Measurements from ENCODE around the gene NUTM2G.
"Not testable (repeated sequence)": the region's sequence is repeated elsewhere in the genome, so short reads cannot be mapped to it uniquely, and the experiment has no call there.

The NUTM2G gene

DNA sequence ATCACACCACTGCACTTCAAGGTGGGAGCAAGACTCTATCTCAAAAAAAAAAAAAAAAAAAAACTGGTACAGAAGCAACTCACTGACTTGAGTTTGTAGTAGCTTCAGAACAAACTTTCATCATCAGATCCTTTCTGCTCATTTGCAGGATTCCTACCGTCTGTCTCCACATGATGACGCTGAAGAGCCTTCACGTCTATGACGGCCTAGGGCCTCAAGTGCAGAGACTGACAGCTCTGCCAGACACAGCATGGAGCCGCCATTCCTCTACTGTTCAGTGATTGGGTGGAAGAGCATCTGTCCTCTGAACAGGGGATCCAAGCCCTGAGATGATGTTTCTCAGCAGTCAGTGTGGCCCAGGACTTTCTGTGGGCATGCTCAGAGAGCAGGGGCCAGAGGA, 3.1 kb upstream of the NUTM2G start:
- DNase-seq (ENCODE audit: extremely low read depth, low read depth) = not testable (repeated sequence)

DNA sequence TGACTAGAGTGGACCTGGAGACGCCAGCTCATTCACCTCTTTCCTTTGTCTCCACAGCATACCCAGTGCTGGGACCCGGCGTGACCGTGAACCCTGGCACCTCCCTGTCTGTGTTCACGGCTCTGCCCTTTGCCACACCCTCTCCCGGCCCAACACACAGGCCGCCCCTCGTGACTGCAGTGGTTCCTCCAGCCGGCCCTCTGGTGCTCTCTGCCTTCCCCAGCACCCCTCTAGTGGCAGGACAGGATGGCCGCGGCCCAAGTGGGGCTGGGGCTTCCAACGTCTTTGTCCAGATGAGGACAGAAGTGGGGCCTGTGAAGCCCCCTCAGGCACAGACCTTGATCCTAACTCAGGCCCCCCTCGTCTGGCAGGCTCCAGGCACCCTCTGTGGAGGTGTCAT, 3.0 kb downstream of the NUTM2G start:
- DNase-seq (ENCODE audit: extremely low read depth, low read depth) = not testable (repeated sequence)

DNA sequence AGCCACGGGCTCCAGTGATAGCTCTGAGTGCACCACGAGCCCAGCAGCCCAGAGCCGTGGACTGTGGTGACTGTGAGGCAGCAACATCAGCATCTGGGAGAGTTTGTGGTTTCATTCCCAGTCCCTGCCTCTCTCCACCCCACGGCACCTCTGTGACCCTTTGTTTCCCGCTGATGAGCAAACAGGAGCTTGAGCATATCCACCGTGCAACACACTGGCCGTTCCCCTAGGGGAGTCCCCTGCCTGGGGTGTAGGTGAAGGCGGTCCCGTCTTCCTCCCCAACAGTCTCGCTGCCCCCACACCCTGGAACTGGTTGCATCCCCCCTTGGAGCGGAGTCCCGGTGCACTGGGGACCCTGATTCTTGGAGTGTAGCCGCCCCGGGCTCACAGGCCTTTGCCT, 5.5 kb downstream of the NUTM2G start:
- not testable (repeated sequence) for DNase-seq (ENCODE audit: extremely low read depth, low read depth)

DNA sequence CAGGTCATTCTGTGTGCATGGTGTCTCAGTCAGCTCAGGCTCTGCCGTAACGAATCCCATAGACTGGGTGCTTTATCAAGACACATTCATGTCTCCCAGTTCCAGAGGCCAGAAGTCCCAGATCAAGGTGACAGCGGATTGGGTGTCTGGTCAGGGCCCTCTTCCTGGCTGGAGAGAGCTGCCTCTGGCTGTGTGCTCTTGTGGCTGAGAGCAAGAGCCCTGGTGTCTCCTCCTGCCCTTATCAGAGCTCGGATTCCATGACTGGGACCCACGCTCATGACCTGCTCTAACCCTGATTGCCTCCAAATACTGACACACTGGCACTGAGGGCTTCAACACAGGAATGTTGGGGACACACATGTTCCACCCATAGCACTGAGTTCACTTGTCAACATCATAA, 6.1 kb downstream of the NUTM2G start:
- not testable (repeated sequence) for DNase-seq (ENCODE audit: extremely low read depth, low read depth)

DNA sequence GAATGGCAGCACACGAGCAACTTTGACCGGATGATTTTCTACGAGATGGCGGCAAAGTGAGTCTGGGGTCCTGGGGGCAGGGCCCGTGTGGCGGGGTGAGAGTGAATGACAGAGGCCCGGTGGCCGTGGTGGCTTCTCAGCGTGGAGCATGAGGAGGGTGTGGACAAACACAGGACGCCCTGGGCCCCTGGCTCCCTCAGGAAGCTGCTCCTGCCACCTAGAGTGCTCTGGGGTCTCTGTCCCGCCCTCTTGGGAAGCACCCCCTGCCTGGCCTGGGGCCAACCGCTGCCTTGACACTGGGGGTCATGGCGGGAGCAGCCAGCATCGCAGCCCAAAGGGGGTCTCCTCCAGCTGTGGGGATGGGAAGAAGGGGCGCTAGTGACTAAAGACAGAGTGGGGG, 6.8 kb downstream of the NUTM2G start:
- DNase-seq (ENCODE audit: extremely low read depth, low read depth) = not testable (repeated sequence)

DNA sequence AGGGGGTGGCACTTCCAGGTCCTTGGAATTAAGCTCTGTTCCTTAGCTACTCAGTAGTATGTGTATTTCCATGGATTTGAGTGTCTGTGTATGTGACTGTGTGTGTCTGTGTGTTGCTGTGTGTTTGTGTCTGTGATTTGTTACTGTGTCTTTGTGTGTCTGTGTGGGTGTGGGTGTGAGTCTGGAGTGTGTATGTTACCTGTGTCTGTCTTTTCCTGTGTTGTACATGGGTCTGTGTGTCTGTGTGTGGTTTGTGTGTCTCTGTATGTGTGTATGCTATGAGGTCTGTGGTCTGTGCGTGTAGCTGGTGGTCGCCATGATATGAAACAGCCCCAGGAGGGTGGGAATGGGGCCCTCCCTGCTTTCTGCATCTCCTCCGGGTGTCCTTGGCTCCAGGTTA, 8.8 kb downstream of the NUTM2G start:
- not testable (repeated sequence) for DNase-seq (ENCODE audit: extremely low read depth, low read depth)

DNA sequence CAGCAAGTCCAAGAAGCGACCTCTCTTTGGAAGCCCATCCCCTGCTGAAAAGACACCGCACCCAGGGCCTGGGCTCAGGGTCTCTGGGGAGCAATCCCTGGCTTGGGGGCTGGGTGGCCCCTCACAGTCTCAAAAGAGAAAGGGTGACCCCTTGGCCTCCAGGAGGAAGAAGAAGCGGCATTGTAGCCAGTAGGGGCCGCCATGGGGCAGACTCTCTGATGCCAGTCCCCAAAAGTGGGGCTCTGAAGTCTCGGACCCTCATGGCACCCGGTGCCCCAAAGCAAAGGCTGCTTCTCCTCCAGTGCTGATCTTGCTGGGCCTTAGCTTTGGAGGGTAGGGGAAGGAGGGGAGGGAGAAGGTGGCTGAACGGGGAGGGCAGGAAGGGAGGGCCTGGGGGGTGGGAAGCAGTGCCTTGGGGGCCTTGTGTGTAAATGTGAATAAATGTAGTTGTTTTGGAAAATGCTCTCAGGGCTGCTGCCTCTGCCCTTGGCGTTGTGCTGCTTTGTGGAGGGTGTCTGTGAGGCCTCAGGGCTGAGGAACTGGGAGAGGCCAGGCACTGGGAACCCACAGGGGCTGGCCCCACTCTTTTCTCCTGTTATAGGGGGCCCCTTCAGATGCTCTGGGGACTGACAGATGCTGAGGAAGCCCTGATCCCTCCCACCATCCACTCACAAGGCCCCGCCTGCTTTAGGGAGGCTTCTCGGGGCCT, 10.5 kb downstream of the NUTM2G start:
- not testable (repeated sequence) for DNase-seq (ENCODE audit: extremely low read depth, low read depth)

DNA sequence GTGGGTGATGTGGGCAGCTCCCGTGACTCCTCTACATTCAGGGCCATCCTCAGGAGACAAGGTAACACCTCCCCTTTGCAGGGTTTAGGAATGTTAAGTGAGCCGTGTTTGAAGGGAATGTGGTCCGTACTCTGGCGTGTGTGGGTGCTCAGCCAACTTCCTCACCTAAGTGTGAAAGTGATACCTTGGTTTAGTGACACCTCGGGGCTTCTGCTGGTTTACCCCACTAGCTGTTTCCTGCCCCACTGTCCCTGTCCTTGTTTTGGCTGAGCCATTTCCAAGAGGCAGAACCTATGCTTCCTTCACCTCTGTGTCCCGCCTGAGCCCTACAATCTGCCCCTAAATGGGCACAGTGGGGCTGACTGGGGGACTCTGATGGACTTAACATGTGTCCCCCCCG, 12.3 kb downstream of the NUTM2G start:
- not testable (repeated sequence) for DNase-seq (ENCODE audit: extremely low read depth, low read depth)

DNA sequence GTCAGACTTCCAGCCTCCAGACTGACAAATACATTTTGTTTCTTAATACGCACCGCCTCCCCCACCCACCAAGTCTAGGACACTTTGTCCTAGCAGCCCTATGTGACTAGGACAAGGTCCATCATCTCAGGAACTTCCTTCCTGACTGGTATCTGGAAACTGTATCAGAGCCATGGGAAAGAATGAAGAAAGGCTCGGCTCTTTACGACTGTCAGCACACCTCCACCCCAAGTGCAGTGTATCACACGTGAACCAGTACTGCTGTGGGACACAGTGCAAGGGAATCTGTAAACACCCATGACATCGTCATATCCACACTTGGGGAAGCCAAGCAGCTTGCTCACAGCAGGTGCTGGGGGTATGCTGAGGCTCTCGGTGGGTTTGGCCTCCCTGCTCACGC, 13.0 kb downstream of the NUTM2G start:
- DNase-seq (ENCODE audit: extremely low read depth, low read depth) = not testable (repeated sequence)

DNA sequence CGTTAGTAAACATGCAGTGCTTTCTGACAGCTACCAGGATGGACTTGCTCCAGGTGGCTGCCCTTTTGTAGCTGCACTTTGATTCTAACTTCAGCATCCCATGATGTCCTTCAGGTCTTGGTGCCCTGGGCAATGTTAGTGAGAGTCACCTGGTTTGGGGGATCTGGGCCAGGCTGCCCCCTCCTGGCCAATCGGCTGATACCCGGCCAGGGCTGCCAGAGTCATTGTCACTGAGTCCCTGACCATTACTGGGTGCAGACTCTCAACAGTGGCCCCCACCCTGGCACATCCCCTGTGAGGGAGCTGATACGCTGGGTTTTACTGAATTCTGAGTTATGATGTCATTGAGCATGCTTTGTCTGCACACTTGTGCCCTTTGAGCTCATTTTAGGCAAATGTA, 13.5 kb downstream of the NUTM2G start:
- not testable (repeated sequence) for DNase-seq (ENCODE audit: extremely low read depth, low read depth)

DNA sequence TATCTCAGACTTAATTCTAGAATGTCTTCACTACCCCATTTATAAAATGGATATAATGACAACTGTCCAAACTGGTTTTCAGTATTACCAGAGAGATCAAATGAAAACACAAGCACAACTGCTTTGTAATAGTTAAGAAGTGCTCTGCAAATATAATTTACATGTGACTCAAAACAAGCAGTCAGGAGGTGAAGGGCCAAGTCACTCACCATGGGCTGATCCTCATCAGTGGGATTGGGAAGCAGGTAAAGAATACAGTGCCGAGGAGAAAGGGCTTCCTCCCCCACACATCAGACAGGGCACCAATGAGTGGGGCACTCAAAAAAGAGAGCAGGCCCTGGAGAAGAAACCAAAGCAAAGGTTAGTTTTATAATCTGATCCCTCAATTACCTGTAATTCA, 20.7 kb downstream of the NUTM2G start:
- DNase-seq (ENCODE audit: extremely low read depth, low read depth) = not testable (repeated sequence)

DNA sequence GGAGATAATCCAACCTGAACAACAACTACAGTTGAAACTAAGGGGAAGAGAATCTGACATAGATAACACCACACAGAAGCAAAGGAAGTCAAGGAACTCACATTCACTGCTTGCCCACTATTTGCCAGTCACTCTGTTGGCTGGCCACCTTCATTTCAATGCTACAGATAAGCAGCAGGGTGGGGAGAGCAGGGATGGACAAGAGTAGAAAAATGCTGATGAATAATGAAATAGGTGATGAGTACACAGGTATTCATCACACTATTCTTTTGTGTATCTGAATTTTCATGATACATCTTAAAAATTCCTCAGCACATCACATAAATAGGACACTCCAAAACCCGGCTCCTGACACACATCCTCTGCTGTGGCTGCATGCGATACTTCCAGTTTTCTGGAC, 21.9 kb downstream of the NUTM2G start:
- DNase-seq (ENCODE audit: extremely low read depth, low read depth) = not testable (repeated sequence)

DNA sequence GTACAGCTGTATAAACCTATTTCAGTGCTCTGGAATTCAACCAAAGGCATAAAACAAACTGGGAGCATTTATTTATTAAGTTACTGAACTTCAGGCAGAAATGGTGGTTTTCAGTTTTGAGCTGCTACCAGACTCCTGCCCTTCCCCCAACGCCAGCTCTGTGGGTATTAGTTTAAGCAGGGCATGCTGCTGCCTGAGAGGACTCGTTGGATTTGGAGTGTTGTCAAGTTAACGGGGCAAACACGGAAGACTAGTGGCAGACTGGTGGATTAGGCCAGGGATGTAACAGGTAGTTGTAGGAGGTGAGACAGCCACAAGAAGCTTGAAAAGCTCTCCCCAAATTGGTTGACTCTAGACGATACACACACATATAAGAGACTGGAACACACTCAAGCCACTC, 38.9 kb downstream of the NUTM2G start:
- not testable (repeated sequence) for DNase-seq (ENCODE audit: extremely low read depth, low read depth)

DNA sequence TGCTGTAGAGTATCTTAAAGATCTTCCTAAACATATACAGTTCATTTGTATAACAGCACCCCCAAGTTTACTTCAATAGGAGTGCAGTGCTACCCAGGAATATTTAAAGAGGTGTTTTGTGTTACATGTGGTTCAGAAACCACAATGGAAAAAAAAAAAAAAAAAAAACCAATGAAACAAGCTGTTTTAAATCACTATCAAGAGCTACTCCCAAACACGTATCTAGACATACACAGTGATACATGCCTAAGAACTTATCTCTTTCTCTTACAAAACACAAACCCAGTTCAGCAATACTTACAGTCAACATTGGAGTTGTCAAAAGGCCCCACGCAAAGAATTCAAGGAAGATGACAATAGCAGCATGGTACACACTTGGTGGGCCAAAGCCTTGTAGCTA, 43.9 kb downstream of the NUTM2G start:
- DNase-seq (ENCODE audit: extremely low read depth, low read depth) = not testable (repeated sequence)

DNA sequence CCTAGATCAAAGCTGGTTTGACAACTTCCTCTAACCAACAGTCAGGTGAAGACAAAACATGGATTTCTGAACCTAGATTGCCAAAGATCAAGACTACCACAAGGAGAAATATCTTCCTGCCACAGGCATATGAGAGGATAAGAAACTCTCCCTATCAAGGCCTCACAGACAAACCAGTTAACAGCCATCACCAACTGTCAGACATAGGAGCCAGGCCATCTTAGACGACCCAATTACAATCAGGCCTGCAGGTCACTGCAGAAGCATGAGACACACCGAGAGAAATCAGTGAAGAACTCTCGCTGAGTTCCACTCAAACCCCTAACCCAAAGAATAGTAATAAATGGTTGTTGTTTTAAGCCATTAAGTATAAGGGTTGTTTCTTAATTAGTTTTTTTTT, 45.4 kb downstream of the NUTM2G start:
- not testable (repeated sequence) for DNase-seq (ENCODE audit: extremely low read depth, low read depth)

DNA sequence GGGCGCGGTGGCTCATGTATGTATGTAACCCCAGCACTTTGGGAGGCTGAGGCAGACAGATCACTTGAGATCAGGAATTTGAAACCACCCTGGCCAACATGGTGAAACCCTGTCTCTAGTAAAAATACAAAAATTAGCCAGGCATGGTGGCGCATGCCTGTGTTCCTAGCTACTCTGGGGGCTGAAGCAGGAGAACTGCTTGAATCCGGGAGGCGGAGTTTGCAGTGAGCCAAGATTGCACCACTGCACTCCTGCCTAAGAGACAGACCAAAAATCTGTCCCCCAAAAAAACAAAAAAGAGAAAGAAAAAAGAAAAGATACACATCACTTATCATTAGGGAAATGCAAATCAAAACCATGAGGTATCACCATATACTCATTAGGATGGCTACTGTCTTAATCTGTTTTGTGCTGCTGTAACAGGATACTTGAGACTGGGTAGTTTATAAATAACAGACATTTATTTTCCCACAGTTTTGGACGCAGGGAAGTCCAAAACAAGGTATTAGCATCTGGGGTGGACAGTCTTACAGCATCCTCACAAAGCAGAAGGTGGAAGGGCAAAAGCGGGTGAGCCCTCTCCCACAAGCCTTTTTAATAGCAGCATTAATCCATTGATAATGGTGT, 55.0 kb downstream of the NUTM2G start:
- DNase-seq (ENCODE audit: extremely low read depth, low read depth) = not testable (repeated sequence)

DNA sequence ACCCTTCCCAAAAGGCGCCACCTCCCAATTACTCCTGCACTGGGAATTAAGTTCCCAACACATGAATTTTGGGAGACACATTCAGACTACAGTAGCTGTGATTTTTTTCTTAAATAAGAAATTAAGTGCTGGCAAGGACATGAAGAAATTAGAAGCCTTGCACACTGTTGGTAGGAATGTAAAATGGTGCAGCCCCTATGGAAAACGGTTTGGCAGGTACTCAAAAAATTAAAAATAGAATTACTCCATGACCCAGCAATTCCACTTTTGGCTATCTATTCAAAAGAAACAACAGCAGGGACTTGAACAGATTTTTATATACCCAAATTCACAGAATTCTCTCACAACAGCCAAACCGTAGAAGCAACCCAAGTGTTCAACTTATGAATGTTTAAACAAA, 55.5 kb downstream of the NUTM2G start:
- not testable (repeated sequence) for DNase-seq (ENCODE audit: extremely low read depth, low read depth)

DNA sequence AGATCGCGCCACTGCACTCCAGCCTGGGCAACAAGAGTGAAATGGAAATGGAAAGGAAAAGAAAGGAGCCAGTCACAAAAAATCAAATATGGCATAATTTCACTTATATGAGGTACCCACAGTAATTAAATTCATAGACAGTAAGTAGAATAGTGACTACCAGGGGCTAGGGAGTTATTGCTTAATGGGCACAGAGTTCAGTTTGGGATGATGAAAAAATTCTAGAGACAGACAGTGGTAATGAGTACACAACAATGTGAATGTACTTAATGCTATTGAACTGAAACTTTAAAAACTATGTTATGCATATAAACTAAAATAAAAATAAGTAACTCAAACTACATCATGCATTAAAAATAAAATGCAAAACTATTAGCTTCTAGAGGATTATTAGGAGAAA, 56.2 kb downstream of the NUTM2G start:
- DNase-seq (ENCODE audit: extremely low read depth, low read depth) = not testable (repeated sequence)

Data from AG09319 (cell line).